Measurements from ENCODE around the gene SP100.

SP100 gene

GRCh38 chr2:230542751-230543150 is 126.8 kb downstream of the SP100 start:
- DNase-seq (ENCODE audit: low read depth in 2 of 2), result no peak

GRCh38 chr2:230552181-230552580 is 136.2 kb downstream of the SP100 start:
- no peak for DNase-seq (ENCODE audit: low read depth in 2 of 2)

DNA sequence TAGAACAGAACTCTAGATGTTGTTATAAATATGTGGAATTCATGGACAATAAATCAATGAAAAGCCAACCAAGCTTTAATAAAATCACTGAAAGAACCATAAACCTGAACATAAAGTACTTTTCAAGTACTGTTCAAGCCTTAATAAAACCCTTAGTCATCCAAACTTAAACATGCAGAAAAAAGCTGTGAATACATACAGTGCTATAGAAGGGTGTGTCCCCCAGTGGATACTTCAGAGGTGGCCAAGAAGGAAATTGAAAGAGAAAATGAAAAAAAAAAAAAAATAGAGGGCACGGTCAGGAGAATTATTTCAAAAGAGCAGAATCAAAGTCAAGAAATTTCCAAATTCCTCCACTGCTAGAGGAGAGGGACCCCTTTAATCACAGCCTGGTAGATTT is 141.1 kb downstream of the SP100 start:
- no peak for DNase-seq (ENCODE audit: low read depth in 2 of 2)

DNA sequence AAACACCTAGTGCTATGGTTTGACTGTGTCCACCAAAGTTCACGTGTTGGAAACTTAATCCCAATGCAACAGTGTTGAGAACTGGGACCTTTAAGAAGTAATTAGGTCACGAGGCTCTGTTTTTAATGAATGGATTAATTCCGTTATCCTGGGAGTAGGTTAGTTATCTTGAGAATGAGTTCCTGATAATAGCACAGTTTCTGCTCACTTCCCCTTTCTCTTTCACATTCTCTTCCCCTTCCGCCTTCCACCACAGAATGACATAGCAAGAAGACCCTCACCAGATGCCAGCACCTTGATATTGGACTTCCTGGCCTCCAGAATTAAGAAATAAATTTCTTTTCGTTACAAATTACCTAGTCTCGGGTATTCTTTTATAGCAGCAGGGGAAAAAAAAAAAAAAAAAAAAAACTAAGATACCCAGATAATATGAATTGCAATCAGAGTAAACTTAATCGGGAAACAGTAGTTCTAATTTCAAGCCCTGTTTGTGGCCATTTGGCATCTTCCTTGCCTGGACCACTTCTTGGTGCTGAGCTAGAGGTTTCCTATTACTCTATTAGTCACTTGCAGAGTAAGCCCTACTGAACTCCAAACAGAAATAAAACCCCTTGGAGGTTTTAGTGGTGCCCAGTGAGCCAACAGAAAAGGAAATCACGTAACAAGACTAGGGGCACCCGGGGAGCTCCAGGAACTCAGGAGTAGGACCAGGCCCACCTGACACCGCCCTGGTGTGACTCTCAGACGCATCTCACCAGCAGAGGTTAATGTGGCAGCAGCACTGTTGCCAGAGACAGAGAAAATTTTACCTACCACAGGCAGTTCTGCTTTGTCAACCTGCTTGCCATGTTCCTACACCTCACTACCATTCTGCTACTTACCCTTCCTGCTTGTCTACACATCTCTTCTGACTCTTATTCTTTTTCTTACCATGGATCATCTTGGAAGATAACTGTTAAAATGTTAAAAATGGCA is 149.1 kb downstream of the SP100 start:
- DNase-seq (ENCODE audit: low read depth in 2 of 2), result no peak

GRCh38 chr2:230569298-230569697 is 153.3 kb downstream of the SP100 start:
- DNase-seq (ENCODE audit: low read depth in 2 of 2), result no peak

GRCh38 chr2:230570987-230571386 is 155.0 kb downstream of the SP100 start:
- no peak for DNase-seq (ENCODE audit: low read depth in 2 of 2)

DNA sequence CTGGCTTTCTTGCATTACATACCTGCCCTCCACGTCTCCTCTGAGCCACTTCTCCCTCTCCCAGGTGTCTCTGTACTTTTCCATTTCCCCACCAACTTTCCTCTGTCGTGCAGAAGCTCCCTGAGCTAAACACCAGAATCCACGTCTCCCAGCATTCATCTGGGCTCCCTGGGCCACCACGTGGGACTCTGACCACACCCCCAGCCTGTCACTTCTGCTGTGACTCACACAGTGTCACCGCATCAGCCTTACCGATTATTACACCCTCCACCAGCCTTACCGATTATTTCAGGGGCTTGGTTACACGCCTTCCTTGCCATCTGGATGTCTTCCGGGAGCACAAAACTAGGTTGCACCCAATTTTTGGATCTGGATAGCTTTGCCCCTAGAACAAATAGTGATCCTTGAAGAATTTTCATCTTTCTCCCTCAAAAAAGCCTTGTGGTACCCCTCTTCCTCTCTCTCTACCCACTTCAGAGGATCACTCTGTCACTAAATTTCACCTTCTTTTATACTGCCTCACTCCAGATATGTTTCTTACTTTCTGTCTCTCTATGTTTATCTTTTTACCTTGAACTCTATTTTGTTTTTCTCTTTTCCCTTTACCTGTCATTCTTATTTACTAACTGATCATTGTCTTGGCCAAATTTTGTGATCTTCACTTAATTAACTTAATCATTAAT is 159.8 kb downstream of the SP100 start:
- peak; percentile 35 to 46 for DNase-seq (ENCODE audit: low read depth in 2 of 2)

DNA sequence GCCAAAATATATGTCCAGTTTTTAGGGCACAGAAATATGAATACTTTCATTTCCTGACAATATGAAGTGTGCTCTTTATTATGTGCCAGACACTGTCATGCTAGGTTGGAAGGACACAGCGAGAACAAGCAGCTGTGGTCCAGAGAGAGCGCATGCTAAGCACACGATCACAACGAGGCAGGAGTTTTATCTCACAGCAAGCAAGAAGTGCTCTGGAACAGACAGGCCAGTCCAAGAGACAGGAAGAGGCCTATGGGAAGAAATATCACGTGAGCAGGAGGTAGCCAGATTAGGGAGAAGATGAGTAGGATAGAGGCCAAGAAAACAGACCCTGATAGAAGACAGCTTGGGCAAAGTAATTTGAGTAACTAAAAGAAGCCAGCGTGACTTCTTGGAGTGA is 161.1 kb downstream of the SP100 start:
- DNase-seq (ENCODE audit: low read depth in 2 of 2), result no peak

DNA sequence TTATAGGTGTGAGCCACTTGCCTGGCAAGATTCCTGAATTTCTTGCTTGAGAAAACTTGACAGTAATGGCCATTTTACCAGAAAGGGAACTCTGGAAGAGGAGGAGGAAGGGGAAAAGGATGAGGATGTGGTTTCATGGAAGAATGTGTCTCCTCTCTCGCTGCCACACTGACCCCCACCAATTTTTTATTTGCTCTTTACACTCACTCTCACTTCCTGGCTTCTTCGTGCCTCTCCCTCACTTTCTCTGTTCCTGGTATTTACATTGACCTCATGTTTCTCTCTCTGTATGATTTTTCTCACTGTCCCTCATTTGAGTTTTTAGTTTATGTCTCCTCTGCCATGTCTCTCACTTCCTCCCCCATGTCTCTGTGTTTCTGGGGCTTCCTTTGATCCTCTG is 162.1 kb downstream of the SP100 start:
- no peak for DNase-seq (ENCODE audit: low read depth in 2 of 2)

DNA sequence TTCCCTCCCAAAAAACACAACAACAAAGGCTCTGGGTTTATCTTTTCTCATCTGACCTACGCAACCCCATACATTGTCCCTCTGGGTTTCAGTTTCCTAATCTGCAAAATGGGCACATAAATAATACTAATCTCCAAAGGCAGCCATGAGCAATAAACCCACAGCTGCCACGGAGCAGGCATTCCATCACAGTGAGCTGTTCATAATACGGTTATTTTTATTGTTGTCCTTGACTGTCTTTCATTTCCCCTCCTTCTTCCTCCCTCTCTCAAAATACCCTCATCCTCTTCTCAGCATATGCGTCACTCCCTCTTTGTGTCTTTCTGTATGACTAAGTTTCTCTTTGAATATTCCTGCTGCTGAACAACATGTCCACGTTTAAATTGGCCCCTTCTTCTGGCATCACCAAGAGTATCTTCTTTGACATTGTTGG is 166.9 kb downstream of the SP100 start:
- no peak for DNase-seq (ENCODE audit: low read depth in 2 of 2)

GRCh38 chr2:230583581-230583980 is 167.6 kb downstream of the SP100 start:
- DNase-seq (ENCODE audit: low read depth in 2 of 2), result no peak

DNA sequence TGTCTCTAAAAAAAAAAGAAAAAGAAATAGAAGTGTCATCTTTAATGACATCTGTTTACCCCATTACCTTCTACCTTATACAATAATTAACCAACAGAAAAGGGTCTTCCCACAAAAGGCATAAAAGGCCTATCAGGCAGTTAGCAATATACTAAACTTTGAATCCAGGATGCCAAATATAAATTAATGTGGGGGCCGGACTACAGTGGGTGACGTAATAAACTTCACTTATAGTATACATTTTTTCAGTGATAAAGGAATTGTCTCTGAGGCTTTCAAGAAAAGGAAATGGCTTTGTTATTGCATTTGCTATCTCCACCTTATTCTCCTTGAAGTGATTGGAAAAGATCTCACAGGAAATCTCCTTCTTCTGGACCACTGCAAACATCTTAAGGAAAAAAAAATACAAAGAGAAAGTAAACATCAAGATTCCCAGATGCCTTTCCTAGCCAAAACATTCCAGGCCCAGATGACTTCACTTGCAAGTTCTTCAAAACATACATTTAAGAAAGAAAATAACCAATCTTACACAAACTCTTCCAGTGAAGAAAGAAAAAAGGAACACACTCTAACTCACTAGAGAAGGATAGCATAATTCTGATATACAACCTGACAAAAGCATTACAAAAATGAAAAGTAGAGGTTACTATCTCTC is 170.5 kb downstream of the SP100 start:
- no peak for DNase-seq (ENCODE audit: low read depth in 2 of 2)

DNA sequence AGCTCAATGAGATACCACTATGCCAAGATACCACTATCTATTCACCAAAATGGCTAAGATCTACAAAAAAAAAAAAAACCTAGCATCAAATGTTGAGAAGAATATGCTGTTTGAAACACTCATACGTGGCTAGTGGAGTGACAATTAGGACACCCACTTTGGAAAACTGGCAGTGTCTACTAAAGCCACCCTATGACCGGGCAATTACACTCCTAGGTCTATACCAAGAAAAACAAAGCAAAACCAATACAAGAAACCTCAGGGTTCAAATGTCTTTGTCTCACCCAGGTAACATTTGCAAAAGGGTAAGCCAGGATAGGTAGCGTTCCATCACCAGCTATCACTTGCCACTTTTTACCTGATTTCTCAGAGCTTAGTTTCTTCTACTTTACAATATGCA is 173.0 kb downstream of the SP100 start:
- no peak for DNase-seq (ENCODE audit: low read depth in 2 of 2)

- DNase-seq (ENCODE audit: low read depth in 2 of 2), result no peak
Measured at GRCh38 chr2:230589497-230590015, 173.6 kb downstream of the SP100 start.

DNA sequence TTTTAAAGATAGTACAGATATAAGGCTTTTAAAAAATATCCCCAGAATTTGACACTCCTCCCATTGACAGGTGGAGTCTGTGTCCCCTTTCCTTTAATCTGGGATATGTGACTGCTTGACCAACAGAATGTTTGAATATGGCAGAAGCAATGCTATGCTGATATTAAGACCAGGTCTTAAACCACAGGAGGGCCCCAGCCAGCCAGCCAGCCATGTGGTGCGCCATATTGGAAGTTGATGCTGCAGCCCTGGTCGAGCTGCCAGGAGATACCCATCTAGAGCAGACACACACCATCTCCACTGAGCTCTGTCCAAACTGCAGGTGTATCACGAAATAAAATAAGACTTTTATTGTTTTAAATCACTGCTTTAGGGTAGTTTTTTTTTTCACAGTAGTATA is 174.3 kb downstream of the SP100 start:
- no peak for DNase-seq (ENCODE audit: low read depth in 2 of 2)

- DNase-seq (ENCODE audit: low read depth in 2 of 2), result no peak
Measured at GRCh38 chr2:230591850-230592249, 175.8 kb downstream of the SP100 start.

DNA sequence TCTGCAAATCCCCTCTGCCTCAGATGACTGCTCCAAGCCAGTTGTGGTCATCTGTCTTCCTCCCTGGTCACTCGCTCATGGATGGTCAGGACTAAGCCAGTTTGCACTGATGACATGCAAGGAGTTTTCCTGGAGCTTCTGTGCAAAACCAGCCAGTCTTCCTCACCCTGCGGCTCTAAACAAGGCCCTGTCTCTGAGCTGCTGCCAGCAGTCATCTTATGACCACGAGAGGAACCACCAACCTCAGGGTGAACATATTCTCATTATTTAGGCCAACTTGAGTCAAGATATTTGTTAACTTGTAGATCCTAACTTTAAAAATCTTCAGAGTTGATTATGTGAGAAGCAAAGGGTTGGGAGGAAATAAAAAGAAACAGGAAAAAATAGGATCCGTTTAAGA is 176.8 kb downstream of the SP100 start:
- no peak for DNase-seq (ENCODE audit: low read depth in 2 of 2)
